Vagina (tissue), 2 donors: ENCODE data around the gene REPS1.

Source experiments
- POLR2AphosphoS5 ChIP-seq, 2 donors: sonication (generic); formaldehyde crosslinking; IDR thresholded peaks; one replicate each; pipeline ENCODE4 v1.9.0; 2017; ENCODE audit warnings: antibody characterized with exemption in 2 of 2, mild to moderate bottlenecking in 2 of 2, low read depth in 1 of 2; ENCODE audit not compliant: insufficient read depth in 1 of 2
- TF ChIP-seq, protein P1 (sequence below), 3 experiments: fragments of 450-650 bp in 2 of 3; fragments of 200-600 bp in 1 of 3; sonication (generic) in 1 of 3; IDR thresholded peaks; one replicate each; pipeline ENCODE4 v1.5.1; 2017 to 2019; ENCODE audit warnings: antibody characterized with exemption in 3 of 3, mild to moderate bottlenecking in 2 of 3, moderate library complexity in 2 of 3

DNA sequence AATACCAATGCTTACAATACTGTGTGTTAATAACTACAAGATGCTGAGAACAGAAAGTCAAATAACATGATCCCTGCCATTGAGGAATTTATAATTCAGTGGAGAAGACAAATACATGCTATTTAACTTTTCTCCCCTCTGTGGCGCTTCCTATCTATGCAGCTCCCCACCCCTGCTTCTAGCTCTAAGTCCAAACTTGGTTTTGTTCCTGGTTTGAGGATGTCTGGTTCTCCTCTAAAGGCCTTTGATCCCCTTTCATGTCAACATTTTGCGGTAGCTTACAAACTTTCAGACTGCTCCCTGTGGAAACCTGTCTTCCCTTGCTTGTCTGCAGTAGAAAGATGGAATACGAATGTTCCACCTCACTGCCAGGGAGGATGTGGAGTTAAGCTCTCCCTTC, 18.4 kb upstream of the REPS1 start:
- TF ChIP-seq, protein P1, sequence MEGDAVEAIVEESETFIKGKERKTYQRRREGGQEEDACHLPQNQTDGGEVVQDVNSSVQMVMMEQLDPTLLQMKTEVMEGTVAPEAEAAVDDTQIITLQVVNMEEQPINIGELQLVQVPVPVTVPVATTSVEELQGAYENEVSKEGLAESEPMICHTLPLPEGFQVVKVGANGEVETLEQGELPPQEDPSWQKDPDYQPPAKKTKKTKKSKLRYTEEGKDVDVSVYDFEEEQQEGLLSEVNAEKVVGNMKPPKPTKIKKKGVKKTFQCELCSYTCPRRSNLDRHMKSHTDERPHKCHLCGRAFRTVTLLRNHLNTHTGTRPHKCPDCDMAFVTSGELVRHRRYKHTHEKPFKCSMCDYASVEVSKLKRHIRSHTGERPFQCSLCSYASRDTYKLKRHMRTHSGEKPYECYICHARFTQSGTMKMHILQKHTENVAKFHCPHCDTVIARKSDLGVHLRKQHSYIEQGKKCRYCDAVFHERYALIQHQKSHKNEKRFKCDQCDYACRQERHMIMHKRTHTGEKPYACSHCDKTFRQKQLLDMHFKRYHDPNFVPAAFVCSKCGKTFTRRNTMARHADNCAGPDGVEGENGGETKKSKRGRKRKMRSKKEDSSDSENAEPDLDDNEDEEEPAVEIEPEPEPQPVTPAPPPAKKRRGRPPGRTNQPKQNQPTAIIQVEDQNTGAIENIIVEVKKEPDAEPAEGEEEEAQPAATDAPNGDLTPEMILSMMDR (IDR thresholded peaks at IDR 0.05) = no peak
- no peak for TF ChIP-seq POLR2AphosphoS5 (IDR thresholded peaks at IDR 0.05; ENCODE audit: insufficient read depth in 1 of 2, low read depth in 1 of 2)
